ENCODE results near the gene ASCL3. TPM values are rescaled to one million over a fixed set of nuclear protein-coding genes. Genes with fewer than 3 reads are reported as not detected.

The ASCL3 gene
- total RNA-seq, 1 experiment from 2014 or later: not detected

DNA sequence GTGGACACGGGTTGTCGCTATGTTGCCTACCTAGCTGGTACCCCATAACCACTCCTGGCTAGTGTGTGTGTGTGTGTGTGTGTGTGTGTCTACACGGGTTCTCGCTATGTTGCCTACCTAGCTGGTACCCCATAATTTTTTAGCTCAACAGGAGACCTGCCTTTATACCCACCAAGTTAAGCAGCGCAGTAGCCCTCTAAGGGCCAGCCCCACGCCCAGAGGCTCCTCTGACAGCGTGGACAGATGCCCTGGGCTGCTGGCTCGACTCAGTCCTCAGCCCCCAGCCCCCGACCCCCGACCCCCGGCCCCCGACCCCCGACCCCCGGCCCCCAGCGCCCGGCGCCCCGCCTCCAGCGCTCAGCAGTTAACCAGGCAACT lies 32.2 kb downstream of the ASCL3 start:
- Mint-ChIP-seq H3K4me1 (ENCODE audit: low read depth, unreplicated experiment) (peaks cover 8% of the 10 kb centered on the region), H3K36me3 (ENCODE audit: insufficient read depth, unreplicated experiment) (peaks cover 21% of the 10 kb centered on the region), H3K9me3 (ENCODE audit: unreplicated experiment) (no peaks in the 10 kb centered on the region), H3K27ac (ENCODE audit: unreplicated experiment) (peak overlapping the region; percentile 18), H3K27me3 (ENCODE audit: insufficient read depth, unreplicated experiment) (peaks cover 7% of the 10 kb centered on the region), H3K4me3 (ENCODE audit: unreplicated experiment) (peak overlapping the region; percentile 75)
- TF ChIP-seq, protein P1, sequence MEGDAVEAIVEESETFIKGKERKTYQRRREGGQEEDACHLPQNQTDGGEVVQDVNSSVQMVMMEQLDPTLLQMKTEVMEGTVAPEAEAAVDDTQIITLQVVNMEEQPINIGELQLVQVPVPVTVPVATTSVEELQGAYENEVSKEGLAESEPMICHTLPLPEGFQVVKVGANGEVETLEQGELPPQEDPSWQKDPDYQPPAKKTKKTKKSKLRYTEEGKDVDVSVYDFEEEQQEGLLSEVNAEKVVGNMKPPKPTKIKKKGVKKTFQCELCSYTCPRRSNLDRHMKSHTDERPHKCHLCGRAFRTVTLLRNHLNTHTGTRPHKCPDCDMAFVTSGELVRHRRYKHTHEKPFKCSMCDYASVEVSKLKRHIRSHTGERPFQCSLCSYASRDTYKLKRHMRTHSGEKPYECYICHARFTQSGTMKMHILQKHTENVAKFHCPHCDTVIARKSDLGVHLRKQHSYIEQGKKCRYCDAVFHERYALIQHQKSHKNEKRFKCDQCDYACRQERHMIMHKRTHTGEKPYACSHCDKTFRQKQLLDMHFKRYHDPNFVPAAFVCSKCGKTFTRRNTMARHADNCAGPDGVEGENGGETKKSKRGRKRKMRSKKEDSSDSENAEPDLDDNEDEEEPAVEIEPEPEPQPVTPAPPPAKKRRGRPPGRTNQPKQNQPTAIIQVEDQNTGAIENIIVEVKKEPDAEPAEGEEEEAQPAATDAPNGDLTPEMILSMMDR (IDR thresholded peaks at IDR 0.05; ENCODE audit: insufficient read depth in 1 of 2, low read depth in 1 of 2, low read length in 1 of 2, severe bottlenecking in 1 of 2, unreplicated experiment in 1 of 2): no peak
- intact Hi-C loops (cut with micrococcal nuclease; ENCODE audit: unreplicated experiment): loop anchor here (1.0 to 5.0 kb wide), 4 partner anchors 40 to 1433 kb away; partner anchors contain the start of gene TMEM9B
- ChIA-PET POLR2A (interaction anchor here (0.7 kb wide), 1 partner anchor 42 kb away, joined by 3 read pairs; no protein-coding TSS in a partner anchor), CTCF (interaction anchor here (0.6 to 2.6 kb wide), 2 partner anchors 13 to 49 kb away, joined by 3 to 15 read pairs; no protein-coding TSS in a partner anchor)
- no peaks in the 10 kb centered on the region for H3K4me1 ChIP-seq
- H3K27me3 ChIP-seq (replicated peaks; ENCODE audit: control insufficient read depth, insufficient read depth, low read length): no peaks in the 10 kb centered on the region
- peak overlapping the region; percentile 64 for H3K4me3 ChIP-seq (ENCODE audit: low read depth, low read length)
- H3K9me3 ChIP-seq: no peaks in the 10 kb centered on the region
- H3K36me3 ChIP-seq (ENCODE audit: control insufficient read depth, insufficient read depth, low read length): no peaks in the 10 kb centered on the region
- BruUV-seq (replicated peaks): no TSS peak
- no peak for DNase-seq

DNA sequence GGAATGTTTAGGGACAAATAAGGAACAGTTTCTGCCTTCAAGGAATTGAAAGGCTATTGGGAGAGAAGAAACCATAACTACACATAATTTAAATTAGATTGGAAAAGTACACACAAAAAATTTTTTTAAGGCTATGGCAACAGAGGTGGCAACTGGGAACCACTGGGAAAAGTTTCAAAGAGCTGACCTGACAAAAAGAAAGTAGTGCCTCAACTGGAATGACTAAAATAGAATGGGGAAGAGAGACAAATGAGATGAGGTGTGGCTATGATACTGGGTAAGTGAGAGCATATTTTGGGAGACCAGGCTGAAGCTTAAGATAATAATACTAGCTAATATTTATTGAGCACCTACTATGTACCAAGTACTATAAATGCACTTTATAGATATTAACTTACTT lies 34.7 kb downstream of the ASCL3 start:
- Mint-ChIP-seq H3K4me3 (ENCODE audit: unreplicated experiment) (no peak overlapping the region), H3K4me1 (ENCODE audit: low read depth, unreplicated experiment) (peaks cover 8% of the 10 kb centered on the region), H3K36me3 (ENCODE audit: insufficient read depth, unreplicated experiment) (peaks cover 6% of the 10 kb centered on the region), H3K9me3 (ENCODE audit: unreplicated experiment) (no peaks in the 10 kb centered on the region), H3K27ac (ENCODE audit: unreplicated experiment) (no peak overlapping the region), H3K27me3 (ENCODE audit: insufficient read depth, unreplicated experiment) (peaks cover 9% of the 10 kb centered on the region)
- no peak for DNase-seq
- intact Hi-C loops (cut with micrococcal nuclease; ENCODE audit: unreplicated experiment): no loop called here
- no peaks in the 10 kb centered on the region for H3K36me3 ChIP-seq (ENCODE audit: control insufficient read depth, insufficient read depth, low read length)
- CTCF ChIA-PET: no interaction called here
- H3K4me1 ChIP-seq: no peaks in the 10 kb centered on the region
- no peaks in the 10 kb centered on the region for H3K9me3 ChIP-seq
- TF ChIP-seq, protein P1 (IDR thresholded peaks at IDR 0.05; ENCODE audit: insufficient read depth in 1 of 2, low read depth in 1 of 2, low read length in 1 of 2, severe bottlenecking in 1 of 2, unreplicated experiment in 1 of 2): no peak
- no peaks in the 10 kb centered on the region for H3K27me3 ChIP-seq (replicated peaks; ENCODE audit: control insufficient read depth, insufficient read depth, low read length)
- H3K4me3 ChIP-seq (ENCODE audit: low read depth, low read length): no peak overlapping the region
- POLR2A ChIA-PET: no interaction called here
- no TSS peak for BruUV-seq (replicated peaks)

DNA sequence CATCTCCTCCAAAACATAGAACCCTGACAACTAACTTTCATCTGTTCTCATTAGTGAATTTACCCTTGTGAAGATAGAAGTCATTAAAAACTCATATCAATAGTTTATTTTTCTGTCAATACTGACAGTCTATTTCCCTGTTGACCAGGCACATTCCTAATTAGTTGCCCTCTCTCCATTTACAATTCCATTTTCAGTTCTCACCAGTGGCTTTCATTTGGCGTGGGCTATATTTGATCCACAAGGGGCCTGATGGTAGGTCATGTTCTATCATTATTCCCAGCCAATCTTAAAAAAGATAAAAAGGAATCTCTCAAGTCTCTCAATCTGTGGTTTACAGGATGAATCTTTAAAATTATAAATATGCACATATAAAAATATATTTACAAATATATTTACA lies 35.7 kb downstream of the ASCL3 start:
- DNase-seq: no peak
- Histone ChIP-seq H3K36me3 (ENCODE audit: control insufficient read depth, insufficient read depth, low read length) (no peaks in the 10 kb centered on the region), H3K27me3 (replicated peaks; ENCODE audit: control insufficient read depth, insufficient read depth, low read length) (no peaks in the 10 kb centered on the region), H3K4me1 (no peaks in the 10 kb centered on the region), H3K4me3 (ENCODE audit: low read depth, low read length) (no peak overlapping the region), H3K9me3 (peaks cover 7% of the 10 kb centered on the region)
- Mint-ChIP-seq H3K27ac (ENCODE audit: unreplicated experiment) (no peak overlapping the region), H3K9me3 (ENCODE audit: unreplicated experiment) (no peaks in the 10 kb centered on the region), H3K4me3 (ENCODE audit: unreplicated experiment) (no peak overlapping the region), H3K27me3 (ENCODE audit: insufficient read depth, unreplicated experiment) (peaks cover 9% of the 10 kb centered on the region), H3K36me3 (ENCODE audit: insufficient read depth, unreplicated experiment) (peaks cover 6% of the 10 kb centered on the region), H3K4me1 (ENCODE audit: low read depth, unreplicated experiment) (peaks cover 8% of the 10 kb centered on the region)
- TF ChIP-seq, protein P1 (IDR thresholded peaks at IDR 0.05; ENCODE audit: insufficient read depth in 1 of 2, low read depth in 1 of 2, low read length in 1 of 2, severe bottlenecking in 1 of 2, unreplicated experiment in 1 of 2): no peak
- BruUV-seq (replicated peaks): no TSS peak
- intact Hi-C loops (cut with micrococcal nuclease; ENCODE audit: unreplicated experiment): no loop called here
- ChIA-PET POLR2A (interaction anchor here (0.7 kb wide), 1 partner anchor 174 kb away, joined by 5 read pairs; no protein-coding TSS in a partner anchor), CTCF (no interaction called here)
